Stimulated activated effector memory CD8-positive, alpha-beta T cell treated with anti-CD3 and anti-CD28 coated beads, Interleukin-12 subunit alpha, Interleukin-12 subunit beta, amount 100 ng/mL, for 72 hours (primary cell): Measurements from ENCODE around the gene CCDC61.
A peak's percentile ranks its signal among the peaks of the same experiment; 100 is the strongest.

Experiments
- ATAC-seq: fragments of 150-1000 bp; cut with Tn5 transposase; 2 replicates; pipeline ENCODE4 v1.10.0; 2021
- DNase-seq, 2 donors: peaks; one replicate each; pipeline ENCODE4 v3.0.0; 2021 to 2022; ENCODE audit warnings: low spot score in 2 of 2
- H3K27ac Mint-ChIP-seq: one replicate; pipeline ENCODE4 v1.8.0; 2022; ENCODE audit warnings: mild to moderate bottlenecking, mixed read lengths
- H3K36me3 Mint-ChIP-seq: one replicate; pipeline ENCODE4 v1.8.0; 2022; ENCODE audit warnings: mild to moderate bottlenecking, mixed read lengths
- H3K4me1 Mint-ChIP-seq: one replicate; pipeline ENCODE4 v1.8.0; 2022; ENCODE audit warnings: mixed read lengths
- H3K4me3 Mint-ChIP-seq: one replicate; pipeline ENCODE4 v1.8.0; 2022; ENCODE audit warnings: mild to moderate bottlenecking, mixed read lengths
- H3K9me3 Mint-ChIP-seq: one replicate; pipeline ENCODE4 v1.8.0; 2022; ENCODE audit warnings: mixed read lengths

CCDC61 gene

DNA sequence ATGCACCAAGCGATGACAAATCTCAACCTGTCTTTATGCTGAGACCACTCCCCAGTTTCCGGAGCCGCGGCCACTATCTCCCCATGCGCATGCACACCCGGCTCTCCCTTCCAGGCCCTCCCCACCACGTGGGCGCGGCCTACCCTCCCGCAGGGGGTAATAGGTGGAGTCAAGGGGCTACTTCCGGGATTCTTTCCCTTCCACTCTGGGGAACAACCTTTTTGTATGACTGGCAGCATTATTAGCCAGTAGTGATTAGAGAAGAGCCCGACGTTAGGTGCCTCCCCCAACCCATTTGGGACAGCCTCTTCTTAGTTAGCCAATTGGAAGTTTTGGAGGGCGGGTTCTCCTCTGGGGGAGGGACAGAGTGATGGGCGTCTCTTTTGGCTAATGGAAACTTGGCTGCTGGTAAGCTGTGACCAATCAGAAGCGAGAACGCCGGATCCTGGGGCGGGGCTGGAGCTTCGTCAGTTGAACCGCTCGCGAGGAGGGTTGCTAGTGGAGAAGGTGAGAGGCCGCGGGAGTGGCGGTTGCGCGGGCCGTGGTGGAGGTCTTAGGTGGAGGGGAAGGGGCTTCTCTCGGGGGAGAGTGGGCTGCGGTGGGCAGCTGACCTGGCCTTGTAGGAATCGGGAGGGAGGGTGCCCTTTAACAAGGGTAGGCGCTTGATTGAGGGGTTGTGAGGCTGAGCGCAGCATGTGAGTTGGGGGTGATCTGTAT is at the start of gene CCDC61:
TSS of gene CCDC61 (plus strand) at position 470 of the 717 bp plus-strand sequence. CDS start 7,552 bp downstream, outside the sequence.
- Mint-ChIP-seq H3K9me3 (no peaks in the 10 kb centered on the region), H3K4me1 (peaks cover 17% of the 10 kb centered on the region), H3K36me3 (no peaks in the 10 kb centered on the region), H3K4me3 (no peak within 1 kb of the TSS), H3K27ac (no peak within 1 kb of the TSS)
- DNase-seq (peak; percentile 95 to 99), ATAC-seq (peak; percentile 98)

DNA sequence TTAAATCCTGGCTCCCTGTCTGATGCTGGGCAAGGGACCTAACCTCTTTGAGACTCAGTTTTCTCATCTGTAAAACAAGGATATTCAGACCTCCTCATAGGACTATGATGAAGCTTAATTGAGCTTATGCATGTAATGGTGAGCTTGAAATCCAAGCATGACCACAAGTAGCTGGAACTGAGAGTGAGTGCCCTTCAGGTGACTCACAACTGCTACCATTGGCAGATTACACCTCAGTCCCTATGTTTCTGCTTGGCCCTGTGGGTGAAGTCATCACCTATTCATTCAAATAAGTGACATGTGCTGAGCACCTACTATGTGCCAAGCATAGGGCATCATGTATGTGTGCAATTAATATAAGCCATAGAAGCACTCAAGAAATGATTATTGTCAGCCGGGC is 47.3 kb upstream of the CCDC61 start:
- Mint-ChIP-seq H3K4me3 (no peak overlapping the region), H3K9me3 (no peaks in the 10 kb centered on the region)
- no peak for ATAC-seq

GRCh38 chr19:45952341-45952685 is 43.0 kb upstream of the CCDC61 start:
- peaks cover 3% of the 10 kb centered on the region for H3K9me3 Mint-ChIP-seq
- H3K4me1 Mint-ChIP-seq: peaks cover 16% of the 10 kb centered on the region
- H3K4me3 Mint-ChIP-seq: peak overlapping the region; percentile 60
- no peak for ATAC-seq
- H3K36me3 Mint-ChIP-seq: no peaks in the 10 kb centered on the region
- no peak for DNase-seq
- no peak overlapping the region for H3K27ac Mint-ChIP-seq

More for the DNA sequence above, 47.3 kb upstream of the CCDC61 start:
- peaks cover 5% of the 10 kb centered on the region for H3K4me1 Mint-ChIP-seq
- DNase-seq: no peak
- H3K36me3 Mint-ChIP-seq: no peaks in the 10 kb centered on the region
- H3K27ac Mint-ChIP-seq: no peak overlapping the region

GRCh38 chr19:45952686-45953505 is 42.4 kb upstream of the CCDC61 start:
- DNase-seq: peak; percentile 26 to 56
- H3K27ac Mint-ChIP-seq: no peak overlapping the region
- ATAC-seq: peak; percentile 48
- no peaks in the 10 kb centered on the region for H3K36me3 Mint-ChIP-seq
- peaks cover 16% of the 10 kb centered on the region for H3K4me1 Mint-ChIP-seq
- H3K4me3 Mint-ChIP-seq: peak overlapping the region; percentile 60
- H3K9me3 Mint-ChIP-seq: peaks cover 3% of the 10 kb centered on the region

DNA sequence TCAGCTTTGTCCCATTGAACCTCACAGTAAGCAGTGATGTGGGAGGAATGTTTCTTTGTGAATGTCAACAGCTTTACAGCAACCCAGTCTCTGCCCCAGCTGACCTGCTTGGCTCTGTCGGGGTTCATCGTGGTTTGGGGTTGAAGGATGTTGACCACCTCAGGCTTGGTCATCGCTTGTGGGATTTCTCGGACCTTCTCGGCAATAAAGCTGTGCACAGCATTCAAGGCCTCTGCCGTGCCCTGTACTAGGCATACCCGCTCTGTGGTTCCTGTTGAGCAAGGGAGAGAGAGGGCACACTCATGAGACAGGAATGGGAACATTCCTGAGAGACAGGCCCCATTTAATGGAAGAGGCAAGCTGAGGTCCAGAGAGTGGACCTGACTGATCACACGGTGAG is 41.6 kb upstream of the CCDC61 start:
- ATAC-seq: no peak
- H3K4me3 Mint-ChIP-seq: peak overlapping the region; percentile 60
- no peak overlapping the region for H3K27ac Mint-ChIP-seq
- no peak for DNase-seq
- H3K9me3 Mint-ChIP-seq: peaks cover 3% of the 10 kb centered on the region
- peaks cover 16% of the 10 kb centered on the region for H3K4me1 Mint-ChIP-seq
- no peaks in the 10 kb centered on the region for H3K36me3 Mint-ChIP-seq

- Mint-ChIP-seq H3K4me3 (no peak overlapping the region), H3K36me3 (no peaks in the 10 kb centered on the region), H3K9me3 (peaks cover 3% of the 10 kb centered on the region), H3K4me1 (peaks cover 16% of the 10 kb centered on the region), H3K27ac (no peak overlapping the region)
- no peak for ATAC-seq
- DNase-seq: no peak
Measured at GRCh38 chr19:45954156-45954555, 41.1 kb upstream of the CCDC61 start.

GRCh38 chr19:45955905-45956608 is 39.2 kb upstream of the CCDC61 start:
- Mint-ChIP-seq H3K36me3 (no peaks in the 10 kb centered on the region), H3K4me1 (peaks cover 24% of the 10 kb centered on the region), H3K9me3 (peaks cover 3% of the 10 kb centered on the region), H3K4me3 (no peak overlapping the region), H3K27ac (no peak overlapping the region)
- DNase-seq: no peak
- ATAC-seq: no peak

GRCh38 chr19:45958320-45958719 is 36.9 kb upstream of the CCDC61 start:
- no peaks in the 10 kb centered on the region for H3K36me3 Mint-ChIP-seq
- H3K4me1 Mint-ChIP-seq: peaks cover 16% of the 10 kb centered on the region
- peaks cover under 1% of the 10 kb centered on the region for H3K9me3 Mint-ChIP-seq
- no peak for ATAC-seq
- H3K27ac Mint-ChIP-seq: no peak overlapping the region
- no peak overlapping the region for H3K4me3 Mint-ChIP-seq
- no peak for DNase-seq

DNA sequence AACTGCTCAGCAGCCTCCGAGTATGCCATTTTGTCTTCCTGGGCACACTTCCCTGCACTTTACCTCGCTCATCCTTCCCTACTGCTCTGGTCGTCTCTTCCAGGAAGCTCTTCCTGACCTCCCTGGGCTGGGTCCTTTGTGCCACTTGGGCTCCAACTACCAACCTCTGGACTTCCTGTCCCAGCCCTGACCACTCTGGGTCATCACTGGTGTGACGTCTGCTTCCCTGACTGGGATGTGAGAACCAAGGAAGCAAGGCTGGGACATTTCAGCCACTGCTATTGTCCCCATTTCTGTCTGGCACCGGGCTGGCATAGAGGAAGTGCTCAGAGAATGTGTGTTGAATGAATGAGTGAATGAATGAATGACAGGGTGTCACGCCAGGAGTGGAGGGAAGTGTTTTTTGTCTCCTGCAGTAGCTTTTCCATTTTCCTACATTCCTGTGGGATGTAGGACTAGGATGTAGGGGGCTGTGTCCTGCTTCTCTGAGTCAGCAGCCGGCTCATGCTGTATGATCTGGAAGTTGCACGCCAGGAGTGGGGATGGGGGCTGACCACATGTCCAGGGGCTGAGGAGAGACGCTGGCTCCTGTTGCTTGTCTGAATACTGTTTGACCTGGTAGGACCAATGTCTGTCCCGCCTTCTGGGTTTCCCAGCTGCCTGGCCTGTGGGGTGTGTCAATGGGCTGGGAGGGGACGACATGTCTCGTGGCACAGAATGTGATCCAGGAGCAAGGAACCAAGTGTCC is 36.3 kb upstream of the CCDC61 start:
- ATAC-seq (no peak), DNase-seq (no peak)
- Mint-ChIP-seq H3K36me3 (no peaks in the 10 kb centered on the region), H3K9me3 (no peaks in the 10 kb centered on the region), H3K4me3 (no peak overlapping the region), H3K4me1 (peaks cover 14% of the 10 kb centered on the region), H3K27ac (no peak overlapping the region)

DNA sequence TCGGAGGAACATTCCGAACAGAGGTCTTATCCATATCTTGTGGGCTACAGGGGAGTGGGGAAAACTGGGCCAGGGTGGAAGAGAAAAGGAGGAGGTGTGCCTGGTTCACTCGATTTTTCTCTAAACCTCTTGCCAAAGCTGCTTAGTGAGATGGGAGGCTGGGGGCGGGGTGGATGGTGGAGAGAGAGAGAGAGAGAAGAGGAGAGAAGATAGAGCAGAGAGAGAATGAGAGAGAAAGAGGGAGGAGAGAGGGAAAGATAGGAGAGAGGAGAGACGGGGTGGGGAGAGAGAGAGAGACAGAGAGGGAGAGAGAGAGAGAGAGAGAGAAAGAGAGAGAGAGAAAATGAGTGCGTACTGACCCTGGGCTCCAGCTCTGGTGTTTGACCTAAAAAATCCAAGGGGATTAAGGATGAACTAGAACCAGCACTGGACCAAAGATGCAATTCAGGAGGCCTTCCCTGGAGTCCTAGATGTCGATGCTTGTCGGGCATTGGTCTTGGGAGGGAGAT is 35.7 kb upstream of the CCDC61 start:
- H3K4me1 Mint-ChIP-seq: peaks cover 14% of the 10 kb centered on the region
- H3K27ac Mint-ChIP-seq: no peak overlapping the region
- ATAC-seq (no peak), DNase-seq (no peak)
- H3K36me3 Mint-ChIP-seq: no peaks in the 10 kb centered on the region
- no peak overlapping the region for H3K4me3 Mint-ChIP-seq
- H3K9me3 Mint-ChIP-seq: no peaks in the 10 kb centered on the region

DNA sequence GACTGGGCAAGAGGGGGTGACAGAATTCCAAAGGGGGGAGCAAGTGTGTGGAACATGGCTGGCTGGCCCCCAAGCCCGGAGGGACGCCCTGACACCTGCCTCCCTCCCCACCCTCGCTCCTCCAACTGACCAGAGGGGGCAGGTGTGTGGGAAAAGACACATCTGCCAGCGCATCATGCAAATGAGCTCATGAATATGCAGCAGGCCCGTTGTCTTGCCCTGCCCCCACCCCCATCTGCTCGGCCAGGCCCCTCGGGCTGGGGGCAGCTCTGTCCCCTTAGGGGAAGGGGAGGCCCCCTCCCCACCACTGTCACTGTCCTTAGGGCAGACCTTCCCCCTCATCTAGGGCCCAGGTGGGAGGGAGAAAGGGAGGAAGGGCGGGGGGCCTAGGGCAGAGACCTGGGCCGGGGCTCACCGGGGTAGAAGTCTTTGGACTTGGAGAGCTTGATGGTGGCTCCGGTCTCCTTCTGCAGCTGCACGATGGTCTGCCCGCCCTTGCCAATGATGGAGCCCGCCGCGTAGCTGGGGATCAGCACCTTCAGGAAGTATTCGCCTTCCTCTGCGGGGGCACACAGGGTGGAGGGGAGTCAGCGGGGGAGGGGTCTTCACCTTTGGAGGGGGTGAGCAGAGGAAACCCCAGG is 34.6 kb upstream of the CCDC61 start:
- no peak overlapping the region for H3K27ac Mint-ChIP-seq
- ATAC-seq (no peak), DNase-seq (no peak)
- no peaks in the 10 kb centered on the region for H3K9me3 Mint-ChIP-seq
- peaks cover 8% of the 10 kb centered on the region for H3K4me1 Mint-ChIP-seq
- H3K36me3 Mint-ChIP-seq: no peaks in the 10 kb centered on the region
- no peak overlapping the region for H3K4me3 Mint-ChIP-seq

- Mint-ChIP-seq H3K4me3 (no peak overlapping the region), H3K36me3 (no peaks in the 10 kb centered on the region)
Measured at GRCh38 chr19:45962021-45962420, 33.2 kb upstream of the CCDC61 start.

DNA sequence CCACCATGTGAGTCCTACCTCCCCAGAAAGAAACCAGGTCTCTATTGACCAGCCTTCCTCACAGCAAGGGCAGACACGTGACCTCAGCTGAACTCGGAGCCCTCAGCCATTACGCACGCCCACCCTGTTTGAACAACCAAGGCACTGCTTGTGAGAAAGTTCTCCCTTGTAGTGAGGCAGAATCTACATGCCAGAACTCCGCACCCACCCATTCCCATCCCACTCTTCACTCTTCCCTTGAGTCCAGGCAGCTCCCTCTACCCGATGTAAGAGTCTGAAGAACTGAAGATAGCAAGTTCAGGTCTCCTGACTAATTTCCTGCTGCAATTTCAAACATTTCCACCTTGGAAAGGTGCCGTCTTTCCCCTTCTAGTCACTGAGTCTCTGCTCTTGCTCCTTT is 28.0 kb upstream of the CCDC61 start:
- H3K27ac Mint-ChIP-seq: no peak overlapping the region
- no peaks in the 10 kb centered on the region for H3K36me3 Mint-ChIP-seq

More at GRCh38 chr19:45962021-45962420, 33.2 kb upstream of the CCDC61 start:
- ATAC-seq (no peak), DNase-seq (no peak)
- H3K27ac Mint-ChIP-seq: no peak overlapping the region
- peaks cover 8% of the 10 kb centered on the region for H3K4me1 Mint-ChIP-seq
- H3K9me3 Mint-ChIP-seq: no peaks in the 10 kb centered on the region

GRCh38 chr19:45968626-45969025 is 26.6 kb upstream of the CCDC61 start:
- ATAC-seq (no peak), DNase-seq (no peak)
- peaks cover 19% of the 10 kb centered on the region for H3K4me1 Mint-ChIP-seq
- no peak overlapping the region for H3K4me3 Mint-ChIP-seq
- no peaks in the 10 kb centered on the region for H3K36me3 Mint-ChIP-seq
- no peaks in the 10 kb centered on the region for H3K9me3 Mint-ChIP-seq
- H3K27ac Mint-ChIP-seq: no peak overlapping the region

More for the DNA sequence above, 28.0 kb upstream of the CCDC61 start:
- Mint-ChIP-seq H3K4me1 (peaks cover 13% of the 10 kb centered on the region), H3K4me3 (no peak overlapping the region), H3K9me3 (no peaks in the 10 kb centered on the region)
- ATAC-seq (no peak), DNase-seq (no peak)
